MCF 10A (cell line): ENCODE results near the gene GJD2. TPM values are rescaled to one million over a fixed set of nuclear protein-coding genes. Genes with fewer than 3 reads are reported as not detected.

Experiments
- BruUV-seq: library from RNA; stranded (reverse); fragments of 400-500 nt; replicated peaks from 2 replicates; lab custom pipeline; 2021; lab: Mats Ljungman, UMichigan
- CTCF ChIA-PET: fragments of 300-600 bp; sonication (Branson Sonifier 250); formaldehyde crosslinking; extraction: SDS; loops from one replicate; lab custom pipeline; 2021; ENCODE audit warnings: antibody characterized with exemption, inconsistent platforms; lab: Yijun Ruan, JAX
- POLR2A ChIA-PET: fragments of 300-600, 350-650 bp; sonication (Branson Sonifier 250); formaldehyde crosslinking; extraction: SDS; loops from one replicate; lab custom pipeline; 2020; ENCODE audit warnings: antibody characterized with exemption, inconsistent platforms; lab: Yijun Ruan, JAX
- DNase-seq: peaks from one replicate; pipeline ENCODE4 v3.0.0-alpha.2; 2018; ENCODE audit not compliant: unreplicated experiment
- H3K27ac Mint-ChIP-seq: one replicate; pipeline ENCODE4 v1.8.0; 2022; ENCODE audit warnings: mild to moderate bottlenecking, low read depth, mixed read lengths; ENCODE audit not compliant: unreplicated experiment
- H3K27me3 Mint-ChIP-seq: one replicate; pipeline ENCODE4 v1.8.0; 2022; ENCODE audit warnings: mixed read lengths; ENCODE audit not compliant: insufficient read depth, unreplicated experiment
- H3K36me3 Mint-ChIP-seq: one replicate; pipeline ENCODE4 v1.8.0; 2022; ENCODE audit warnings: mild to moderate bottlenecking, moderate library complexity, mixed read lengths; ENCODE audit not compliant: insufficient read depth, unreplicated experiment
- H3K4me1 Mint-ChIP-seq: one replicate; pipeline ENCODE4 v1.8.0; 2022; ENCODE audit warnings: mixed read lengths; ENCODE audit not compliant: insufficient read depth, unreplicated experiment
- H3K4me3 Mint-ChIP-seq: one replicate; pipeline ENCODE4 v1.8.0; 2022; ENCODE audit warnings: mild to moderate bottlenecking, moderate library complexity, mixed read lengths; ENCODE audit not compliant: unreplicated experiment
- H3K9me3 Mint-ChIP-seq: one replicate; pipeline ENCODE4 v1.8.0; 2022; ENCODE audit warnings: mixed read lengths; ENCODE audit not compliant: unreplicated experiment
- CTCF ChIP-seq: fragments of 200-600 bp; IDR thresholded peaks from one replicate; pipeline ENCODE4 v1.8.0; 2022; ENCODE audit warnings: antibody characterized with exemption, mild to moderate bottlenecking; ENCODE audit not compliant: unreplicated experiment
- intact Hi-C: fragments of 100-400 bp; cut with micrococcal nuclease; formaldehyde crosslinking; loops from 2 replicates; pipeline ENCODE4 v1.14.1; 2022
- total RNA-seq: library from RNA; stranded (reverse); gene quantifications from 2 replicates; pipeline ENCODE4 v1.2.3, GENCODE V29; 2022

The GJD2 gene
- total RNA-seq, 1 experiment from 2014 or later, result not detected

- no peak overlapping the region for H3K4me3 Mint-ChIP-seq
Measured at GRCh38 chr15:34726406-34727100, 28.2 kb downstream of the GJD2 start.

DNA sequence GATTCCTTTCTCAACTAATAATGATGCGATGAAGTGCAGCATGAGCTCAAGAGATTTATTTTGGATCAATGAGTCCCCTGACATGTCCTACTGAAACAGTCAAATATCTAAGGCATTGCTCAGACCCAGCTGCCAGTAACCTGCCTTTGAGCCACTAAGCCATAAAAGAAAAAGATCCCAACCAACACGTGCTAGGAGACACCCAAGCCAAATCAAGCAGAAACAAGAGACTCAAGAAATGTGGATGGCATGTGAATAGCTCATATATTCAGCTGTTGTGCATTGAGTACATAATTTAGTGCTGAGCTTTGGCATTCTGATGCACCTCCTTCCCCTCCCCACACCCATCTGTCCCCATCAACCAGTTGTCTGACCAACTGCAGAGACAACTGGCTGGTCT lies 29.2 kb downstream of the GJD2 start:
- H3K4me3 Mint-ChIP-seq, result no peak overlapping the region
- no peak overlapping the region for H3K27ac Mint-ChIP-seq

More at GRCh38 chr15:34726406-34727100, 28.2 kb downstream of the GJD2 start:
- intact Hi-C loops, result no loop called here
- no peak for DNase-seq
- no peak for TF ChIP-seq CTCF
- H3K36me3 Mint-ChIP-seq, result no peaks in the 10 kb centered on the region
- BruUV-seq, result no TSS peak
- CTCF ChIA-PET, result no interaction called here
- no peaks in the 10 kb centered on the region for H3K9me3 Mint-ChIP-seq
- no peaks in the 10 kb centered on the region for H3K27me3 Mint-ChIP-seq
- H3K27ac Mint-ChIP-seq, result no peak overlapping the region
- H3K4me1 Mint-ChIP-seq, result peaks cover 9% of the 10 kb centered on the region
- POLR2A ChIA-PET, result no interaction called here

DNA sequence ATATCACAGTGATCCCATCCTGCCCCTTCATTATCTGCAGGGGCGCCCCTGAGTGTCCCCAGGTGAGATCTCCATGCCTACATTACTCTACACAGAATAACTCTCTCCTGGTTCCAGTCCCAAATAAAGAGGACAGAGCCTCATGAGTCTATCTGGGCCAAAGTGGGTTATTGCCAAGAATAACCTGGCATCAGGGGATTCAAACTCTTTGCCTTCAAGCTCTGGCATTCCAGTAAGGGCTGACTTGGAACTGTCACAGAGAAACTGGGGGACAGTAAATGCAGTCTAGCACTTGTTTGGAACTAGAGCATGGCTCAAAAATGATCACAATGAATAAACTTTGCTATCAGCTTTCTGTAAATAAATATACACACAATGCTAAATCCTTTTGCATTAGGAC lies 30.3 kb downstream of the GJD2 start:
- ChIA-PET POLR2A (no interaction called here), CTCF (interaction anchor here (0.8 to 1.1 kb wide), 2 partner anchors 21 to 108 kb away, joined by 3 to 4 read pairs; no protein-coding TSS in a partner anchor)
- intact Hi-C loops, result loop anchor here (5.0 kb wide), 1 partner anchor 97 kb away; no protein-coding TSS in a partner anchor
- Mint-ChIP-seq H3K27ac (no peak overlapping the region), H3K4me1 (peaks cover 9% of the 10 kb centered on the region), H3K36me3 (no peaks in the 10 kb centered on the region), H3K4me3 (no peak overlapping the region), H3K9me3 (no peaks in the 10 kb centered on the region), H3K27me3 (no peaks in the 10 kb centered on the region)
- TF ChIP-seq CTCF, result no peak
- DNase-seq, result no peak
- no TSS peak for BruUV-seq

More for the DNA sequence above, 29.2 kb downstream of the GJD2 start:
- H3K4me1 Mint-ChIP-seq, result peaks cover 9% of the 10 kb centered on the region
- no peaks in the 10 kb centered on the region for H3K27me3 Mint-ChIP-seq
- no peak for DNase-seq
- no TSS peak for BruUV-seq
- no peak for TF ChIP-seq CTCF
- ChIA-PET POLR2A (no interaction called here), CTCF (interaction anchor here (0.6 kb wide), 1 partner anchor 138 kb away, joined by 3 read pairs; no protein-coding TSS in a partner anchor)
- intact Hi-C loops, result no loop called here
- no peaks in the 10 kb centered on the region for H3K9me3 Mint-ChIP-seq
- no peaks in the 10 kb centered on the region for H3K36me3 Mint-ChIP-seq

DNA sequence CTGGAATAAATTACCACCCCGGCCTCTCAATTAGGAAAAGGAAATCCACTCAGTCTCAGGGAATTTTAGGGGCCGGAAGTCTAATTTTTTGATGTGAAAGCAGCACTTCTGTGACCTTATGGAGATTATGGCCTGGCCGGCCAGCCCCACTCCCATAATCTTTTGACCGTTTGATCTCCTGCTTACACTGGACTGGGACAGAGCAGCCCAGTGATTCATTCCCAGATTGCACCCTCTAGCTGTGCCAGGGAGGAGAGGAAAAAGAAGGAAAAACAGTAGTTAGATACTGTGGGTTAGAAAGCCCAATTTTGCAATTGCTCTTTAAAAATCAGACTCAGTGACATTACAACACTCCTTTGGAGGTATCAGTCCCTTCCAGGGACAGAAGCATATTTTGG lies 32.4 kb downstream of the GJD2 start:
- peak overlapping the region; percentile 53 for H3K4me3 Mint-ChIP-seq
- no peaks in the 10 kb centered on the region for H3K36me3 Mint-ChIP-seq
- peak overlapping the region; percentile 47 for H3K27ac Mint-ChIP-seq
- H3K4me1 Mint-ChIP-seq, result peaks cover 9% of the 10 kb centered on the region
- POLR2A ChIA-PET, result no interaction called here
- DNase-seq, result peak; percentile 55
- TF ChIP-seq CTCF, result no peak
- H3K27me3 Mint-ChIP-seq, result no peaks in the 10 kb centered on the region
- H3K9me3 Mint-ChIP-seq, result no peaks in the 10 kb centered on the region
- intact Hi-C loops, result loop anchor here (5.0 kb wide), 1 partner anchor 95 kb away; no protein-coding TSS in a partner anchor
- BruUV-seq, result no TSS peak
- CTCF ChIA-PET, result interaction anchor here (0.5 to 1.7 kb wide), 3 partner anchors 14 to 101 kb away, joined by 3 to 8 read pairs (median 5); no protein-coding TSS in a partner anchor
